ENCODE results near the gene SVOPL. TPM values are rescaled to one million over a fixed set of nuclear protein-coding genes. Genes with fewer than 3 reads are reported as not detected.

Gene SVOPL
- total RNA-seq, 2 donors from 2014 or later: not detected

DNA sequence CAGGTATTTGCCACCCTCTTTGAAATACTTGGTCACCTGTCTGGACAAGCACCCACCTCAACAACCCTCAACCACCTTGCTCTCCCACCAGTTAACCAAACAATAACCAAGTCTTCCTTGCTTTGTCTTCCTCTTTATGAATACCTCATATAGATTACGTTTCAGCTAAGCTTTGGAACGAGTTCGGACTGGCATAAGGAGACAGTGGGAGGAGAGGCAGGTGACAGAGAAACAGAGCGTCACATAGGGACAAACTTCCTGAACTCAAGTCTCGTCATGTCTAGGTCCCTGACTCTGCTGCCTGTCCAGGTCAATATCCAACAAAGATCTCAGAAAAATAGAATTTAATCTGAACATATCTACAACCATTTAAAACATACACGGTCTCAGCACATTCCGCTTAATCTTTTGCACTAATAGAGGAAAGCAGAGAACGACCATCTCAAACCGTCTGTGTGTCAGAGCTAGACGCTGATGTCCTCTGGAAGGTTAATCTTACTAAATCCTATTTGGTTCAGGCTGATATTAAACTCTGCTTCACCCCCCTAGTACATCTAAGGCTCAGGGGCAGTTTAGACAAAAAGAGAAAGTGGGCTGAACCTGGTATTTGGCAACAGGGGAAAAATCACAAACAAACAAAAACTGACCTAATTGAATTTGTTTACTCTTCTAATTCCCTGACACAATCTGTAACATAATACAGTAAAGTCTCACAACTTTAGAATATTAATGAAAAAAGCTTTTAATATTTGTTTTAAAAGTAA, 26.4 kb upstream of the SVOPL start:
- ATAC-seq (no peak), DNase-seq (no peak)
- 66 to 72% methylated on average over 10 of the region's 10 CpGs for WGBS, 2 donors
- no peak for TF ChIP-seq POLR2A (IDR thresholded peaks at IDR 0.05)
- TF ChIP-seq, protein P1, sequence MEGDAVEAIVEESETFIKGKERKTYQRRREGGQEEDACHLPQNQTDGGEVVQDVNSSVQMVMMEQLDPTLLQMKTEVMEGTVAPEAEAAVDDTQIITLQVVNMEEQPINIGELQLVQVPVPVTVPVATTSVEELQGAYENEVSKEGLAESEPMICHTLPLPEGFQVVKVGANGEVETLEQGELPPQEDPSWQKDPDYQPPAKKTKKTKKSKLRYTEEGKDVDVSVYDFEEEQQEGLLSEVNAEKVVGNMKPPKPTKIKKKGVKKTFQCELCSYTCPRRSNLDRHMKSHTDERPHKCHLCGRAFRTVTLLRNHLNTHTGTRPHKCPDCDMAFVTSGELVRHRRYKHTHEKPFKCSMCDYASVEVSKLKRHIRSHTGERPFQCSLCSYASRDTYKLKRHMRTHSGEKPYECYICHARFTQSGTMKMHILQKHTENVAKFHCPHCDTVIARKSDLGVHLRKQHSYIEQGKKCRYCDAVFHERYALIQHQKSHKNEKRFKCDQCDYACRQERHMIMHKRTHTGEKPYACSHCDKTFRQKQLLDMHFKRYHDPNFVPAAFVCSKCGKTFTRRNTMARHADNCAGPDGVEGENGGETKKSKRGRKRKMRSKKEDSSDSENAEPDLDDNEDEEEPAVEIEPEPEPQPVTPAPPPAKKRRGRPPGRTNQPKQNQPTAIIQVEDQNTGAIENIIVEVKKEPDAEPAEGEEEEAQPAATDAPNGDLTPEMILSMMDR (IDR thresholded peaks at IDR 0.05): no peak
- Histone ChIP-seq H3K9me3 (no peaks in the 10 kb centered on the region), H3K36me3 (replicated peaks in 1 of 2; ENCODE audit: insufficient read depth in 1 of 2, low read depth in 2 of 2) (no peaks in the 10 kb centered on the region), H3K4me3 (no peak overlapping the region), H3K27me3 (no peaks in the 10 kb centered on the region), H3K27ac (no peak overlapping the region), H3K4me1 (no peaks in the 10 kb centered on the region)
- intact Hi-C loops (cut with DNase I): no loop called here

DNA sequence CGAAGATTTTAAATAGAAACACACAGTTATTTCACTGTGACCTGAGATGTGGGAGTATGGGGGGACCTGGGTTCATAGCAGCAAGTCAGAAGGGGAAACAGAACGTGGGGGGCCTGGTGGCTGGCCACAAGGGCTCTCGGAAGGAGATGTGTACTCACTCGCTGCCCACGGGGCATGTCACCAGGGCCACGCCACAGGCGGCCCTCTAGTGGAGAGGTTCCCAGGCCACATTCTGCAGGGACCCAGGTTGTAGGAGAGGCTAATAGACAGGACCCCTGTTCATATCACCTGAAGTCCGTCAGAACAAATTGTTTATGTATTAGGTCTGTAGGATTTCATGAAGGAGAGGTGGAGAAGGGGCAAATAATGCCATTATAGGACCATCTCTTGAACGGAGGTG, 25.1 kb upstream of the SVOPL start:
- H3K4me1 ChIP-seq: no peaks in the 10 kb centered on the region
- no peak for ATAC-seq
- no peak overlapping the region for H3K27ac ChIP-seq
- TF ChIP-seq POLR2A (IDR thresholded peaks at IDR 0.05): no peak
- TF ChIP-seq, protein P1 (IDR thresholded peaks at IDR 0.05): no peak
- H3K9me3 ChIP-seq: no peaks in the 10 kb centered on the region
- intact Hi-C loops (cut with DNase I): no loop called here
- no peak for DNase-seq
- no peaks in the 10 kb centered on the region for H3K36me3 ChIP-seq (replicated peaks in 1 of 2; ENCODE audit: insufficient read depth in 1 of 2, low read depth in 2 of 2)
- H3K27me3 ChIP-seq: no peaks in the 10 kb centered on the region
- 78 to 86% methylated on average over 8 to 9 of the region's 9 CpGs for WGBS, 2 donors
- H3K4me3 ChIP-seq: no peak overlapping the region

DNA sequence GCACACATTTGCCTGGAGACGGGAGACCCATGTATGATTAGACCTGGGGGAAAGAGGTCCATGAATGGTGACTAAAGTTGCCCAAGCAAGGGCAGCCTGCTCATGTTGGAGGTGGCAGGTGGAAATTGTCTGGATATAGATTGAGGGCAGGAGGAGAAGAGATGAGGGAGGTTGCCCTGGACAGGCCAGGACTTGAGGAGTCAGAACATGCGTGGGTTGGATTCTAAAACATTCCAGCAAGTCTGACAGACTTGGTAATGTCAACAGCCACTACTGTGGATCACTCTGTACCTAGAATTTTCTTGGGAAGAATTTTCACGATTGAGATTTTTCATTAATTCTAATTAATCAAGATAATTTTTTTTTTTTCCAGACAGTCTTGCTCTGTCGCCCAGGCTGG, 19.1 kb upstream of the SVOPL start:
- Histone ChIP-seq H3K4me1 (no peaks in the 10 kb centered on the region), H3K27ac (no peak overlapping the region), H3K36me3 (replicated peaks in 1 of 2; ENCODE audit: insufficient read depth in 1 of 2, low read depth in 2 of 2) (no peaks in the 10 kb centered on the region), H3K9me3 (no peaks in the 10 kb centered on the region), H3K4me3 (no peak overlapping the region), H3K27me3 (no peaks in the 10 kb centered on the region)
- no peak for TF ChIP-seq POLR2A (IDR thresholded peaks at IDR 0.05)
- TF ChIP-seq, protein P1 (IDR thresholded peaks at IDR 0.05): no peak
- no peak for DNase-seq
- ATAC-seq: no peak
- intact Hi-C loops (cut with DNase I): no loop called here
- WGBS, 2 donors: 71 to 87% methylated on average over 4 of the region's 4 CpGs

DNA sequence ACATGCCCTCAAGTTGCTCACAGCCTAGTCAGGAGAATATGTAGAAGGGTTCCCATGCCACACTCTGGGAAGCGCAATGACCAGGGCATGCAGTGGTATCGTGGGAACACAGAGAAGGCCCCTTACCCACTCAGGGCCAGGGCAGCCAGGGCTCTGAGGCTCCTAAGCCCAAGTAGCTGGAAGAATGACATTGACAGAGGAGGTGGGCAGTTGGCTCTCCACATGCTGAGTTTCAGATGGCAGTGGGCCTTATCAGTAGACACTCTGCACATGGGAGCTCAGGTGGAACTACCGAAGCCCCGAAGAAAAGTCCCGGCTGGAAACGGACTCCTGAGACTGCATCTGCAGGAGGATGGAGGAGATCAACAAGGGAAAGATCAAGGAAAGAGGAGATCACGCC, 15.7 kb upstream of the SVOPL start:
- 94 to 96% methylated on average over 6 to 7 of the region's 7 CpGs for WGBS, 2 donors
- no peaks in the 10 kb centered on the region for H3K9me3 ChIP-seq
- no peaks in the 10 kb centered on the region for H3K4me1 ChIP-seq
- H3K27ac ChIP-seq: no peak overlapping the region
- H3K4me3 ChIP-seq: no peak overlapping the region
- ATAC-seq (no peak), DNase-seq (no peak)
- H3K27me3 ChIP-seq: no peaks in the 10 kb centered on the region
- intact Hi-C loops (cut with DNase I): no loop called here
- H3K36me3 ChIP-seq (replicated peaks in 1 of 2; ENCODE audit: insufficient read depth in 1 of 2, low read depth in 2 of 2): no peaks in the 10 kb centered on the region
- TF ChIP-seq, protein P1 (IDR thresholded peaks at IDR 0.05): no peak
- TF ChIP-seq POLR2A (IDR thresholded peaks at IDR 0.05): no peak

DNA sequence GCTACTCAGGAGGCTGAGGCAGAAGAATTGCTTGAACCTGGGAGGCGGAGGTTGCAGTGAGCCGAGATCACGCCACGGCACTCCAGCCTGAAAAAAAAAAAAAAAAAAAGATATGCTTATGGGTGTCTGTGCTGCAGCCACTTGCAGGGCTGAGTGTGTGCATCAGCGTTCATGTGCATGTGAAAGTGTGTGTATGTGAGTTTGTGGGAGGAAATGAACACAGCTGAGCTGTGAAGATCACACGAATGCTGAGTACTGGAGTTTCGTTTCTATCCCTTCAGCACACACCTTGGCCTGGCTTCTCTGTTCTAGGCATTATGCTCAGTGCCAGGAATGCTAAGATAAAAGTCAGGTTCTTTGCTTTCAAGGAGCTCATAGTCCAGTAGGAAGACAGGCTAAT, 12.0 kb upstream of the SVOPL start:
- H3K4me1 ChIP-seq: no peaks in the 10 kb centered on the region
- H3K9me3 ChIP-seq: no peaks in the 10 kb centered on the region
- H3K27me3 ChIP-seq: no peaks in the 10 kb centered on the region
- no peak overlapping the region for H3K4me3 ChIP-seq
- H3K36me3 ChIP-seq (replicated peaks in 1 of 2; ENCODE audit: insufficient read depth in 1 of 2, low read depth in 2 of 2): no peaks in the 10 kb centered on the region
- WGBS, 2 donors: 89 to 92% methylated on average over 6 to 7 of the region's 7 CpGs
- DNase-seq (no peak), ATAC-seq (no peak)
- no peak for TF ChIP-seq POLR2A (IDR thresholded peaks at IDR 0.05)
- TF ChIP-seq, protein P1 (IDR thresholded peaks at IDR 0.05): no peak
- intact Hi-C loops (cut with DNase I): no loop called here
- no peak overlapping the region for H3K27ac ChIP-seq
